Stimulated activated CD4-positive, alpha-beta T cell treated with anti-CD3 and anti-CD28 coated beads, Interleukin-12 subunit alpha, Interleukin-12 subunit beta, amount 100 ng/mL, for 48 hours (primary cell): ENCODE measurements around the gene ROR2.

Experiments used
- DNase-seq, 3 donors: peaks; one replicate each; pipeline ENCODE4 v3.0.0-alpha.2; 2020; ENCODE audit warnings: low read depth in 2 of 3, low spot score in 1 of 3

ROR2 gene

DNA sequence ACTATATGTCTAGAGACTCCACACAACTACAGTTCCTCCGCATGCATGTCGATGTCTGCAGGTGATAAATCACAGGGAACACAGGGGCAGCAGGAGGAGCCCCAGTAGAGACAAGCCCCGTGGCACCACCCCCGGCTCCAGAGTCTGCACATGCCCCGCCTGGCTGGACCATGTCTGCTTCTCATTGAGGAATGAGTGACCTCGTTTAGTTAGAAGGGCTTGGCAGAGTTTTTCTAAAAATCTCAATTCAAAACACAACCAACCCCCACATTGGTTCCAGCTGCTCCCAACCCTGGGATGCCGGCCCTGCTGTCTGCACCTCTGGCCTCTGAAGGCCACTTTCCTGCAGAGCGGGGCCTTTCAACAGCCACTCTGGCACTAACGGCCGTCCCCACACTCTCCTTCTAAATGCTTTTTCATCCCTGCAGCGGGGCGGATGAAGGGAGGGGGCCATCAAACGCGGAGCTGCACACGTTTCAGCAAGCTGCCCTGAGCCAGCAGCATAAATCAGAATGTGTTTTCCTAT lies 106.3 kb downstream of the ROR2 start:
- no peak for DNase-seq

DNA sequence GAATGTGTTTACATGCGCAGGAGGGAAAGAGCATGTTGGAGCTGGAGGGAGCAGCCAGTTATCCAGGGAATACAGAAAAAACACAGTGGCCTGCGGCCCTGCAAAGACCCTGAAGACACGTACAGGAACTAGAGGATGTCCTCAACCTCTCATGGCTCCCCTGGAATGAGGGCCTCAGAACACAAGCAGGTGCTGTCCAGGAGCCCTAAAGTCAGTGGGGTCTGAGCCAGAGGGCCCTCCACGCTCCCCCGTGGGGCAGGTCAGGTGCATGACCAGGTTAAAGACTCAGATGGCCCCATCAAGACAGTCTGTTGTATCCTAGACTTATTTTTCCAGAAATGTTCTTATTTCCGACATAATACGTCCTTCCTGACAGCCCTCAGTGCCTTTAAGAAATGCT lies 106.9 kb downstream of the ROR2 start:
- no peak for DNase-seq

DNA sequence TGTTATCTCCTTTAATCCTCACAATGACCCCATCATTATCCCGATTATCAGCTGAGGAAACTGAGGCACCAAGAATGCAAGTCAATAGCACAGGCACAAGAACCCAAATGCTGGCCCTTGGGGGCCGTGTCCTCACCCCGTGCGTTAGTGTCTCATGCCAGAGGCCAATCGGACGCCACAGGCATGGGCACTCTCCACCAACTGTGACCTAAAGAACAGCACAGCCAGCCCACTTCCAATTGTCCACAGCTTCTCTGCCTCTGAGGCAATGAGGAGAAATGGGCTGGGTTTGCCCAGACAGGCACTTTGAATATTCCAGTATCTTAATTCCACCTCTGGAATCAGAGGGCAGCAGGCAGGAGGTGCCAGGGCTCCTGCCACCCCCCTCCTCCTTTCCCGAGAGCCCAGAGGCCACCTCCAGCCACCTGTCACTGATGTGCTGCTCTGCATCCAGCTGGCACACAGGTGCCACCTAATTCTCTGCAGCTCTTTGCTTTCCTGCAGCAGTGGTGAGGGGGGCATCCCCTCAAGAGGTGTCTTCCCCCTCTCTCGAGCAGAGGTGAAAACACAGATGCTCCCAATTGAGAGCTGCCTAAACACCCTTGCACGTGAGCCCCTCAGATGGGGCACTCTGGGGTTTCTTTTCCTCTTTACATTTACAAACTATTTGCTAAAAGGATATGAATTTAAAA lies 107.5 kb downstream of the ROR2 start:
- no peak for DNase-seq

DNA sequence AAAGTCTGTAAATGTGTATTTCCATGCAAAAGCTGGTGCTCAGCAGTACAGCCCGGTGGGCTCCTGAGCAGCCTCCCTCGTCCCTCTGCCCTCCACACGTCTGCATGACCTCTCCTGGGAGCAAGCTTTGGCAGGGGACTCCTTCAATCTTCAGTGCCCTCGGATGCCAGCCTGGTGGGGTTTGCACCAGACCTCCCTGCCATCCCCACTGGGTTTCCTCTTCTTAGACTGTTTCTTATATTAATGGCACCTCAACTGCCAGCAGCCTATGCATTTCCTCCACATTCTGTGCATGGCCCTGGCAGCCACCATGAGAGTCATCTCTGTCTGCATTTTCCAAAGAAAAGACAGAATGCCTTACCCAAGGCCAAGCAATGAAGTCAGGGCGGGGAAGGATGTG lies 108.4 kb downstream of the ROR2 start:
- DNase-seq, result no peak

DNA sequence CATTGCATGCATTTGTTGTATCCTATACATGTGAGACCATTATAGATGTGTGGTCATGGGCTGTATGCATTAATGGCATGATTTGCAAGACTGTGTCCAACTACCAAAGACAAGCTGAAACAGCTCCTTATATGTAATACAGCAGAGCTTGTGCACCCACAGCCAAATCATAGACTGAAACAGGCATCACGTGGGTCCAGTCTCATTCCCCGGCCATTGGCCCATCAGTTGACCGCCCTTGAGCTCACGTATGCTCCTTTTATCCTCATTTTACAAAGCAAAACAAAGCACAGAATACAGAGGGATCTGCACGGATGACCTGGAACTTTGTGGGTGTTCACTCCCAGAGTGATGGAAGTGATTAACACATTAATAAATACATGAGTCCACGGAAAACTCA lies 109.1 kb downstream of the ROR2 start:
- DNase-seq, result no peak

DNA sequence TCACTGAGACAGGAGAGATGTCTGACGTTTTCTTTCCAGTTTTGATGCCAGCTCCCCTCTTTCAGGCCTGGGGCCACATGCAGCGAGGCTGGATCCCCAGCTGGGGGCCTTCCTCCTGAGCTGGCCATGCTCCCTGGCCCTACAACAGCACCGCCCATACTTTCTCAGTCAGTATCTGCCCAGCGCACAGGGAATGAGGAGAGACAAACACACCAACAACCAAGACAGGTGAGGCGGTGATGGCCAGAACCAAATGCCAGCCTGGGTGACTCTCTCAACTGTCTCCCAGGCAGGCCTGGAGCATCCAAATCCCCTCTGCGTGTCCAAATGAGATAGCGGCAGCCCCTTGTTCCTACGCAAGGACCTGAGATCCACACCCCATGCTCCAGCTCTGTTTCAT lies 109.6 kb downstream of the ROR2 start:
- no peak for DNase-seq

DNA sequence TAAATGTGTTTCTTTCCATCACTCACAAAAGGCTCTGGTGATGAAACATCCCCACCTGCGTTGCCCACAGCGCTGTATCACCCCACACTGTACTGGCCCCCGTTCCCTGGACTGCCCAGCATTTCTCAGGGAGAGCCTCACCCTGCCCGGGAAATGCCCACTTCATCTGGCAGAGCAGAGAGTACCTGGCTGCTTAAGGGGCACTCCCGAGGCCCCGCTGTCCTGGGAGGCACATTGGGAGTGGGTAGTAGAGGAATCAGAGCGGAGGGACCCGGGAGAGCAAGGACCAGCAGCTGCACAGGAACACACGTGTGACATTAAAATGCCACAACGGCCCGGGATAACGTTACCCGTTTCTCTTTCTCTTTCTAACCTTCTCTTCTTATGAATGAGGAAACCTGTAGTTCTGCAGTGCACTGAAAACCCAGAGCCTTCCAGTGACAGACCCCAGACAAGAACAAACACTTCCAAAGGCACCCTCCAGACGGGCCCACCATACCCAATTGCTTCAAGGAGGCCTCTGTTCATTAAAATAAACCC lies 110.0 kb downstream of the ROR2 start:
- no peak for DNase-seq

DNA sequence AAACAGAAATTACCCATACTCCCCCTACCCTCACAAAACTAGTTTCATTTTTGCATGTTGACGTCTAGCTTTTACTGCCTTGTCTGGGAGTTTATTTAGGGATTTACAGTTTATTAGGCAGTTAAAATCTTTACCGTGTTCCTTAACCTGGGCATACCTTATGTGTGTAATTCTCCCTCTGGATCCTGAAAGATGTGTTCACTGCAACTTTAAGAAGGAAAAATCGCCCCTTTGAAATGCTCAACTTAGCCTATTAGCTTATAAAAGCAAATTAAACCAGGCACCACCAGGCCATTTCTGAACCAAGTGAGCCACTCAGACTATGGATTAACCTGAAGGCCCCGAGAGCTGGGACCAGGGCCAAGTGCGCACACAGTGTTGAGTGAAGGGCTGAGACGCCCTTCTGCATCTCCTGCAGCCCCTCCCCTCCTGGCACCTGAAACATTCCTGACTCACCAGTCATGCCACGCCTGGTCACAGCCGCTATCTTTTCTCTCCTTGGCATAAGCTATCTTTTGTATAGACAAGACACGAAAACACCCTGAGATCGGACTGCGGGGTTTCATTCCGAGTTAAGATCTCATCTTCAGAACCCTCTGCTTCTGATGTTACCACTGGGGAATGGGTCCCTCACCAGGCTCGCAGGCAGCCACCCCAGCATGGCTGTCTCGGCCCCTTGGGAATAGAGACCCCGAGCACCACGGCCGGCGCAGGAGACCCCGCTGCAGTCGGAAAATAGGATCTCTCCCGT lies 111.9 kb downstream of the ROR2 start:
- no peak for DNase-seq

DNA sequence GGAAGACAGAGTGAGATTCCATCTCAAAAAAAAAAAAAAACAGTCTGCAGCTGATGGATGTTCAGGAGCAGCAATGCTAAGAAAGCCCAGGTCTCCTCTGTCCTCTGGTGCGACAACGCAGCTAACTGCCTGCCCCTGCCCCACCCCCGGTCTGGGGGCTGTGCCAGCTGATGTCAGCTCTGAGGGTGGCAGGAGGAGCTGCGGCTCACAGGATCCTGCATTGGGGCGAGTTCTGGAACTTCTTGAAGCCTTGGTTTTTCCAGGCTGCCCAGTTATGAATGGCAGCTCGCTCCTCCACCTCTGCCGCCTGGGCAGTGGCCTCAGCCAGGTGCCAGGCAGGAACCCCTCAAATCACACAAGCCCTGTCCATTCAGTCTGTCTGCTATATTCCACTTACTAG lies 113.5 kb downstream of the ROR2 start:
- no peak for DNase-seq

DNA sequence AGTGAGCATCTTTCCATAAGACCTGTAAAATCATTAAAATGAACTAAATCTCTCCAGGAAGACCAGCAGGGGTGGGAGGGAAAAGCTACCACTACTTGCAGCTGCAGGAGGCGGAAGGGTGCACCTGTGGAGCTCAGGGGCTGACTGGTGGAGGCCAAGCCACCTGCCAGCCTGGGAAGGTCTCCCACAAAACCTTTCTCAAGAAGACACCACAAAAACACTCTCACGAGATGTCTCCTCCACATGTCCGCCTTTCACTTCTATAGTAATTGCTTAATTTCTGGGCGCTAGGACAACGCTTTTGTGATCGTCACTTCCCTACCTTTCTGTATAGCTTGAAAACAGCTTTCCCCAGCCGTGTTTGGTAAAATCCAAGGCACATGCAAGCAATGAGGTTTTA lies 114.4 kb downstream of the ROR2 start:
- DNase-seq, result no peak

DNA sequence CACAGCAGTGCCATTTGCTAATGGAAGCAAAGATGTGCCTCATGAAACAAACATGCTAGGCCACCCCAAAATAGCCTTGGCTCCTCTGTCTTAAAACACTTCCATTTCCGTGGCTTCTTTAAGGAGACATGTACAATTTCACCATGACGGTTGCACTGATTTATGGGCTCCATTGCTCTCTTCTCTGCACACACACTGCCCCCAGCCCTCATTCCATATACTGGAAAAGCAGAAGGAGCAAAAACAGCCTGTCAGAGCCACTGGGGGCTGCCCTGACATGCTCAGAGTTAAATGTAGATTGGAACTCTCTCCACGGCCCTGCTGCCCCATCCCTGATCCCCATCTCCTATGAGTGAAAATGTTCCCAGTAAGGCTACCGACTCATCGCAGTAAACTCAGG lies 114.8 kb downstream of the ROR2 start:
- no peak for DNase-seq

DNA sequence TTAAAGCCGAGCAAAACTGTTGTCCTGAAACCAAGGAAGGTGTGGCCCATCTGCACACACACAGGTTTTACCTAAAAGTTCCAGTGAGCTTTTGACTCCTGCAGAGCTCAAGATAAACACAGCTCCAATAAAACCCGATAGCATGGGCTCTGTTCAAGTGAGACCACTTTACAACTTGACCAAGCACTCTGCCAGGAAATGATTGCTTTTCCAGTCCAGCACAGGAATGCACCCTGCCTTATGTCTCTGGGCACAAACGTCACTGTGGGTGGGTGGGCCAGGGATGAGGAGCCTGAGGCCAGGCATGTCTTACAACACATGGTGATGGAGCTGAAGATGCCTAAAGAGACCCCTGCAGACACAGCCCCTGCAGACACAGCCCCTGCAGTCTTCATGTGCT lies 115.3 kb downstream of the ROR2 start:
- no peak for DNase-seq

DNA sequence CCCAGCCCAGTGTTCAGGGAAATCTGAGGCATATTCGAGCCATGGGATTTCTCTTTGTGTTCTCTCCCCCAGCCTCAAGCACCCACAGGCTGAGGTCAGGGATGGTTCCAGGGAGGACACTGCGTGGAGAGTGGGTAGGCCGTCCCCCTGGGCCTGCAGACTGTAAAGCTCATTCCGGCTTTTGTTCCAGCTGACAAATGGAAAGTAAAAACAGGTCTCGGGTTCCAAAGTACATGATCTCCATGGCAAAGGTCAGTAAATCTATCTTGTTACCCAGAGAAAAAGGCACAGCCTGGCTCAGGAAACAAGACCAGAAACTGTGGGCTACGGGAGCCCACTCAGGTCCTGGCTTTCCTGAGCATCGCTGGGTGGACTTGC lies 116.2 kb downstream of the ROR2 start:
- no peak for DNase-seq

DNA sequence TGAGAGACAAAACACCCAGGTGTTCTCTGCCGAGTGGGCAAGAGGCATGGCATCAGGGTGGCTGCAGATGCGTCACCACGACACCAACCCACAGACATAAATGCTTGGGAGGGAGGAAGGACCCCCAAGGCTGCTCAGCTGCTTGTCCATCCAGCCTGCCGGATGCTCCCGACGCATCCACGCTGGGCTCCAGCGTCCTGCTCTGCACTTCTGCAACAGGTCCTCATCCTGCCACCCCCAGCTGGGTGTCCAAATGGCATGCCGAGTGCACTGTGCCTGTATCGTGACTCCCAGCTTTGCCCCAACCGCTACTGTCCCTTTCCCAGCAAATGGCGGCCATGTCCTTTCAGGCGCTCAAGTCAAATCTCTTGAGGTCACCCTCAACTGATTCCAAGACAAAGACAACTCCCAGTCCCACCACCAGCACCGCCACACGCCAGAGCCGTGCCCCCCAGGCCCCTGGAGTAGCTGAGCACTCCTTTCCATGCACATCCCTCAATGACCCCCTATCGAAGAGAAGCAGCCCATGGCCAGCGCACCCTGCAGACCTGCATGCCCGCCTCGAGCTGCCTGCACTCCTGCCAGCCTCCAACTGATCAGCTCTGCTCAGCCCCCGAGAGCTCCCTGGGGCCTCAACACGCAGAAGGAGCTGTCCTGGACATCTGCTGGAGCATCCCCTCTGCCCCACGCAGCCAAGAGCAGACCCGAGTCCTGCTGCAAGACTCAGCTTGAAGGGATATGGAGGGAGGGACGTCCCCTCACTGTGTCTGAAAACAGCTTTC lies 116.7 kb downstream of the ROR2 start:
- DNase-seq, result no peak

DNA sequence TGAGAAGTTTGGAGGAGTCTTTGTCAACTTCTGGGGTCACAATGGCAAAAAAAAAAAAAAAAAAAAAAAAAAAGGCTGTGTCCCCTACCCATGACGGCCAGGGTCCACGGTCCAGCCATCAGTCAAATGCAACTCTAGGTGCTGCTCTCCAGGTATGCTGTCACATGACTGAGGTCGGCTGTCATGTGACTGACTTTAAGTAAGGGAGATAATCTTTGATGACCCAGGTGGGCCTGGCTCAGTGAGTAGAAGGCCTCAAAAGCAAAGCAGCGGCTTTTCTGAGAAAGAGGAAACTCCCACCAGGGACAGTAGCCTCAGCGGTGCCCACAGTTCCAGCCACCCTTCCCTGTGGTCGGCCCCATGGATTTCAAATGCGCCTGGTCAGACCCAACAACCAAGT lies 117.7 kb downstream of the ROR2 start:
- no peak for DNase-seq

DNA sequence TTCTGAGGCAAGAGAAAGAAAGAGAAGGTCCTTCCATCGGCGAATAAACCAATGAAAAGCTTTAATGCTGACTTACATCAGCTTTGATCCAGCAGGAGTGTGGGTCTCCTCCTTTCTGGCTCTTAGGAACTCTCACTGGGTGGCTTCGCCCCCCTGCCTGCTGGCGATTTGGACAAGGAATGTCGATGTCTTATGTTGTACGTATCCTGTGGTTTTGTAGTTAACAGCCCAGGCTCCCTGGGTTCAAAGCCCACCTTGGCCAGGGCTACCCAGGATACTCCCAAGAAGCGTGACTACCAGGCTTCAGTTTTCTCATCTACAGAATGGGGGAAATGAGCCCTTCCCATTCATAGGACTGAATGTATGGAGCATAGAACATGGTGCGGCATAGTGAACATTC lies 124.2 kb downstream of the ROR2 start:
- no peak for DNase-seq

DNA sequence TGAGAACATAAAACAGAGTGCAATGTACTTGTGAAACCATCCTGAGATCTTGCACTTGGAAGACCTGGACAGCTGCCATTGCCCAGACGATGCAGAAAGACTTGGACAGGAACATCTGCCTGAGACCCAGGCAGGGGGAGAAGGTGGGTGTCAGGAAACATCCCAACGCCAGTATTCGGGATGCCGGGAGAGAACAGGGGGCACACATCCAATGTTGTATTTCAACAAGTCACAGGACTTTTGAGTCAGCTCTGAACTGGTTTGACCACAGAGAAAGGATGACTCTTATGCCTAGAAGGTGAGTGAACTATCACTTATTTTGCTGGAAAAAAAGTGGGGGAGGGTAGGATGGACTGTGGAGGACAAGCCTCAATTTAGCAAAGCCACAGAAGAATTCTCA lies 124.6 kb downstream of the ROR2 start:
- no peak for DNase-seq

DNA sequence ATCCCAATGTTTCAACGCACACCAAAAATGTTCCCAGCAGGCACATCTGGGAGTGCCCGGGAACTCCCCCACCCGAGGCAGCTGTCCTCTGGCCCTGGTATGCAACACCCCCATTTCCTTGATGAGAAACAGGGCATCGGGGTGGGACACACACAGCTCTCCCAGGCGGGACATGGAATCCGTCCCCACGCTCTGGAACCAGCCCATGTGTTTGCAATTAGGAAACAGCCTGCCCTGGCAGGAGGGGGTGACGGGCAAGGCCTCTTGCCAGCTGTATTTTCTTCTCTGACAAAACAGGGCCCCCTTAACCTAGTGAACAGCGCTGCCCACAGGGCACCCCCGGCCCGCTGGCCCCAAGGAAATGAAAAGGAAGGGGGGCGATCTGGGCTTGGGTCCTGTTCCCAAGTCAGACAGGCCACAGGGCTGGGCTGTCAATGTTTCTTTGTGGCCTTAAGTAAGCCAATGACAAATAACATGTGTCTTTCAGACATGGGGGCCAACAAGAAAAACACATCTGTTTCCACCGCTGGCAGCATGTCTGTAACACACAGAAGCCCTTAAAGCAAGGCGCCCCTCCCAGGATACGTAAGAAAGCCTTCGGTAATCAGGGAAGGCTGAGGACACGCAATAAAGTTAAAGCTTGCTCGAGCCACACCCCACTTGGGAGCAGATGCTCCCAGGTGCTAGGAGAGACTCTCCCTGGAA lies 125.3 kb downstream of the ROR2 start:
- DNase-seq, result no peak

DNA sequence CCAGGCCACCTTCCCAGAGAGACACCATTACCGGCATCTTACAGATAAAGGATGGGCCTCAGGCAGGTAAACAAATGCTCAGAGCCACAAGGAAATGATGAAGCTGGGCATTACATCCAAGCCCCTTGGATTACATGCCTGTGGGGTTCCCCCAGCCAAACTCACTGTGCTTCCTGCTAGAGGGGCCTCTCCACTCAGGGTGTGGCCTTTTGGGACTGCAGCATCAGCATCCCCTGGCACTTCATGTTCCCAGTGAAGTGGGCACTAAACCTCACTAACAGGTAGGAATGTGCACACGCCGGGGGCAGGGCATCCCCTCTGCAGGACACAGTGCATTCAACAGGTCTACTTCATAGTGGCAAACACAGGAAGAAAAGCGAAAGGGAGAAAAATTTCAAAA lies 125.9 kb downstream of the ROR2 start:
- DNase-seq, result no peak

DNA sequence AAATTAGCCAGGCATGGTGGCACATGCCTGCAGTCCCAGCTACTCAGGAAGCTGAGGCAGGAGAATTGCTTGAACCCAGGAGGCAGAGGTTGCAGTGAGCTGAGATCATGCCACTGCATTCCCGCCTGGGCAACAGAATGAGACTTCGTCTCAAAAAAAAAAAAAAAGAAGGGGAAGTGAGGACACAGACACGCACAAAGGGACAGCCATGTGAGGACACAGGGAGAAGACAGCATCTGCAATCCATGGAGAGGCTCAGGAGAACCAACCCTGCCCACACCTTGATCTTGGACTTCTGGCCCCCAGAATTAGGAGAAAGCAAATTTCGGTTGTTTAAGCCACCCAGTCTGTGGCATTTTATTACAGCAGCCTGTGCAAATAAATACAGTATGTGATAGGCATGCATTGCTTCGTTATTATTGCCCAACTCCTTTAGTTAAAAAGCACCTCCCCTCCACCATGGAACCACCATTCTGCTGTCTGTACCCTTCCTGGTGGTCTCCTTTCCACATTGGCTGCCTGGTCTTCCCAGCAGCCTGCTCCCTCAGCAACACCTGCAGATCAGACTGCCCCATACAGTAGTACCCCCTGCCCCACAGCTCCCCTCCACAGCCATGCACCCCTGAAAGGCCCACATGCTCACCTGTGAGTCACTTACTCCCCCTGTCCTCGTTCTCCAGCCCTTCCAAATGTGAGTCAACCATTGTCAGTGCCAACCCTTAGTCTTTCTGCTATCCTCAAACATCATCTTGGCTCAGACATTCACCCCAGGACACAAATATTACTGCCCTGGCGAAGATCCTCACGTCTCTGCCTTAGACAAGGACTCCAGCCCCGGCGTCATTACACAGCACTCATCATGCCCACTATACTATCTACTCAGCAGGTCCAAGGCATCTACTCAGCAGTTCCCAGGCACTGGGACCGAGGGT lies 128.8 kb downstream of the ROR2 start:
- DNase-seq, result no peak
